Measurements from ENCODE around the gene DCAF12. TPM values are rescaled to one million over a fixed set of nuclear protein-coding genes. Genes with fewer than 3 reads are reported as not detected.

Gene DCAF12
- total RNA-seq, 1 experiment from 2014 or later: 40.2 TPM

DNA sequence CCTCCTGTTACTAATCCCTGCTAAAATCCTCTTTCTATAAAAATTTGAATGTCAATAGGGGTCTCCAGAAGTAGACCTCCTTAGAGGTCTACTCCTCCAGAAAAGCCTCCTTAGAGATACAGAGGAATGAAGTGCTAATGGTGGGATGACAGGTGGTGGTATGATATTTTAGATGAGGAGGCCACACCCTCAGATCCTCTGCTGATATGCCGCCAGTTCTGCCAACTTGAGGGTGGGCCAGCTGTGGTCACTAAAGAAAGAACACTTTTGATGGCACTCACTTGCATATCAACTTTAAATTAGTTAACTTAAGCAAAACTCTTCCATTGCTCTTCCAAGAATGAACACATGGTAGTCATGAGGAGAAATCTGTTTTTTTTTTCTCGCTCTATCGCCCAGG lies 61.0 kb downstream of the DCAF12 start (continued):
- TF ChIP-seq CEBPB (IDR thresholded peaks at IDR 0.05; ENCODE audit: low read depth): no peak
- TF ChIP-seq, protein P1, sequence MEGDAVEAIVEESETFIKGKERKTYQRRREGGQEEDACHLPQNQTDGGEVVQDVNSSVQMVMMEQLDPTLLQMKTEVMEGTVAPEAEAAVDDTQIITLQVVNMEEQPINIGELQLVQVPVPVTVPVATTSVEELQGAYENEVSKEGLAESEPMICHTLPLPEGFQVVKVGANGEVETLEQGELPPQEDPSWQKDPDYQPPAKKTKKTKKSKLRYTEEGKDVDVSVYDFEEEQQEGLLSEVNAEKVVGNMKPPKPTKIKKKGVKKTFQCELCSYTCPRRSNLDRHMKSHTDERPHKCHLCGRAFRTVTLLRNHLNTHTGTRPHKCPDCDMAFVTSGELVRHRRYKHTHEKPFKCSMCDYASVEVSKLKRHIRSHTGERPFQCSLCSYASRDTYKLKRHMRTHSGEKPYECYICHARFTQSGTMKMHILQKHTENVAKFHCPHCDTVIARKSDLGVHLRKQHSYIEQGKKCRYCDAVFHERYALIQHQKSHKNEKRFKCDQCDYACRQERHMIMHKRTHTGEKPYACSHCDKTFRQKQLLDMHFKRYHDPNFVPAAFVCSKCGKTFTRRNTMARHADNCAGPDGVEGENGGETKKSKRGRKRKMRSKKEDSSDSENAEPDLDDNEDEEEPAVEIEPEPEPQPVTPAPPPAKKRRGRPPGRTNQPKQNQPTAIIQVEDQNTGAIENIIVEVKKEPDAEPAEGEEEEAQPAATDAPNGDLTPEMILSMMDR (IDR thresholded peaks at IDR 0.05 in 2 of 3, conservative IDR thresholded peaks at IDR 0.05 in 1 of 3; ENCODE audit: borderline replicate concordance in 1 of 3, insufficient read depth in 1 of 3, low read depth in 2 of 3, low read length in 2 of 3): no peak
- TF ChIP-seq, protein P2, sequence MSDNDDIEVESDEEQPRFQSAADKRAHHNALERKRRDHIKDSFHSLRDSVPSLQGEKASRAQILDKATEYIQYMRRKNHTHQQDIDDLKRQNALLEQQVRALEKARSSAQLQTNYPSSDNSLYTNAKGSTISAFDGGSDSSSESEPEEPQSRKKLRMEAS (IDR thresholded peaks at IDR 0.05): no peak
- TF ChIP-seq SIN3A (IDR thresholded peaks at IDR 0.05; ENCODE audit: low read depth): no peak

DNA sequence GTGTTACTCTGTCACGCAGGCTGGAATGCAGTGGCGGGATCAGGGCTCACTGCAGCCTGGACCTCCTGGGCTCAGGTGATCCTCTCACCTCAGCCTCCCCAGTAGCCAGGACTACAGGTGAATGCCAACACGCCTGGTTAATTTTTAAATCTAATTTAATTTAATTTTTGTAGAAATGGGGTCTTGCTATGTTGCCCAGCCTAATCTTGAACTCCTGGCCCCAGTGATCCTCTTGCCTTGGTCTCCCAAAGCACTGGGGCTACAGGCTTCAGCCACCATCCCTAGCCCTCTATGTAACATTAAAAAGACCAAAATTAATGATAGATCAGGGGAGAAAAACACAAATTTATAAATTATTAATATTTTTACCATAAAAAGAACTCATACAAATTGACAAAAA lies 66.5 kb downstream of the DCAF12 start:
- BruUV-seq (replicated peaks): no TSS peak
- DNase-seq (ENCODE audit: low read depth, low spot score) (no peak), ATAC-seq (no peak)
- H3K36me3 ChIP-seq (ENCODE audit: control insufficient read depth in 1 of 2, insufficient read depth in 2 of 2, low read length in 2 of 2): no peaks in the 10 kb centered on the region
- H3K27me3 ChIP-seq (ENCODE audit: insufficient read depth, low read length): no peaks in the 10 kb centered on the region
- RAD21 ChIA-PET (ENCODE audit: low non-redundant PET in 1 of 2, low total read pairs in 2 of 2, uncharacterized antibody in 2 of 2, unreplicated experiment in 2 of 2): no interaction called here
- POLR2A ChIA-PET: no interaction called here
- H3K4me1 ChIP-seq (ENCODE audit: control insufficient read depth in 1 of 2, insufficient read depth in 2 of 2, low read length in 2 of 2): no peaks in the 10 kb centered on the region
- no peak overlapping the region for H2AFZ ChIP-seq (ENCODE audit: low read depth, low read length, poor library complexity, severe bottlenecking)
- intact Hi-C loops (cut with micrococcal nuclease): no loop called here
- H4K20me1 ChIP-seq (ENCODE audit: insufficient read depth): no peaks in the 10 kb centered on the region
- H3K4me2 ChIP-seq (ENCODE audit: low read length): no peak overlapping the region
- no peak overlapping the region for H3K4me3 ChIP-seq (replicated peaks in 1 of 2; ENCODE audit: low read depth in 1 of 2, low read length in 2 of 2)
- no peak overlapping the region for H3K9ac ChIP-seq (ENCODE audit: low read length)
- H3K9me3 ChIP-seq (ENCODE audit: control insufficient read depth in 1 of 2, insufficient read depth in 1 of 2, low read depth in 1 of 2, low read length in 2 of 2): no peaks in the 10 kb centered on the region
- H3K9me2 ChIP-seq (ENCODE audit: insufficient read depth): no peaks in the 10 kb centered on the region
- no peak overlapping the region for H3K27ac ChIP-seq (ENCODE audit: low read depth, low read length)
- CTCF ChIA-PET: no interaction called here
- H3K79me2 ChIP-seq (ENCODE audit: insufficient read depth, low read length): no peaks in the 10 kb centered on the region
- no peak for TF ChIP-seq FOSL1 (IDR thresholded peaks at IDR 0.05; ENCODE audit: low read depth)
- TF ChIP-seq RAD21 (IDR thresholded peaks at IDR 0.05; ENCODE audit: low read depth): no peak
- TF ChIP-seq CEBPB (IDR thresholded peaks at IDR 0.05; ENCODE audit: low read depth): no peak
- TF ChIP-seq, protein P3, sequence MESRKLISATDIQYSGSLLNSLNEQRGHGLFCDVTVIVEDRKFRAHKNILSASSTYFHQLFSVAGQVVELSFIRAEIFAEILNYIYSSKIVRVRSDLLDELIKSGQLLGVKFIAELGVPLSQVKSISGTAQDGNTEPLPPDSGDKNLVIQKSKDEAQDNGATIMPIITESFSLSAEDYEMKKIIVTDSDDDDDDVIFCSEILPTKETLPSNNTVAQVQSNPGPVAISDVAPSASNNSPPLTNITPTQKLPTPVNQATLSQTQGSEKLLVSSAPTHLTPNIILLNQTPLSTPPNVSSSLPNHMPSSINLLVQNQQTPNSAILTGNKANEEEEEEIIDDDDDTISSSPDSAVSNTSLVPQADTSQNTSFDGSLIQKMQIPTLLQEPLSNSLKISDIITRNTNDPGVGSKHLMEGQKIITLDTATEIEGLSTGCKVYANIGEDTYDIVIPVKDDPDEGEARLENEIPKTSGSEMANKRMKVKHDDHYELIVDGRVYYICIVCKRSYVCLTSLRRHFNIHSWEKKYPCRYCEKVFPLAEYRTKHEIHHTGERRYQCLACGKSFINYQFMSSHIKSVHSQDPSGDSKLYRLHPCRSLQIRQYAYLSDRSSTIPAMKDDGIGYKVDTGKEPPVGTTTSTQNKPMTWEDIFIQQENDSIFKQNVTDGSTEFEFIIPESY (IDR thresholded peaks at IDR 0.05; ENCODE audit: extremely low read depth, insufficient replicate concordance, low read length): no peak
- no peak for TF ChIP-seq ZNF274 (IDR thresholded peaks at IDR 0.05; ENCODE audit: low read depth, low read length)
- TF ChIP-seq, protein P1 (IDR thresholded peaks at IDR 0.05 in 2 of 3, conservative IDR thresholded peaks at IDR 0.05 in 1 of 3; ENCODE audit: borderline replicate concordance in 1 of 3, insufficient read depth in 1 of 3, low read depth in 2 of 3, low read length in 2 of 3): no peak
- TF ChIP-seq, protein P4, sequence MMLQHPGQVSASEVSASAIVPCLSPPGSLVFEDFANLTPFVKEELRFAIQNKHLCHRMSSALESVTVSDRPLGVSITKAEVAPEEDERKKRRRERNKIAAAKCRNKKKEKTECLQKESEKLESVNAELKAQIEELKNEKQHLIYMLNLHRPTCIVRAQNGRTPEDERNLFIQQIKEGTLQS (IDR thresholded peaks at IDR 0.05): no peak
- TF ChIP-seq JUND (IDR thresholded peaks at IDR 0.05): no peak
- no peak for TF ChIP-seq SIN3A (IDR thresholded peaks at IDR 0.05; ENCODE audit: low read depth)
- TF ChIP-seq, protein P2 (IDR thresholded peaks at IDR 0.05): no peak
- no peak for TF ChIP-seq TCF7L2 (IDR thresholded peaks at IDR 0.05; ENCODE audit: borderline replicate concordance, extremely low read depth, insufficient read depth, insufficient read length)
- TF ChIP-seq POLR2A (IDR thresholded peaks at IDR 0.05; ENCODE audit: borderline replicate concordance, extremely low read depth, insufficient read depth, insufficient read length): no peak
- no peak for TF ChIP-seq CBX3 (IDR thresholded peaks at IDR 0.05; ENCODE audit: low read depth)
- TF ChIP-seq EZH2 (IDR thresholded peaks at IDR 0.05): no peak
